ENCODE data around the gene ADAMTS13.
A peak's percentile ranks its signal among the peaks of the same experiment; 100 is the strongest.

DNA sequence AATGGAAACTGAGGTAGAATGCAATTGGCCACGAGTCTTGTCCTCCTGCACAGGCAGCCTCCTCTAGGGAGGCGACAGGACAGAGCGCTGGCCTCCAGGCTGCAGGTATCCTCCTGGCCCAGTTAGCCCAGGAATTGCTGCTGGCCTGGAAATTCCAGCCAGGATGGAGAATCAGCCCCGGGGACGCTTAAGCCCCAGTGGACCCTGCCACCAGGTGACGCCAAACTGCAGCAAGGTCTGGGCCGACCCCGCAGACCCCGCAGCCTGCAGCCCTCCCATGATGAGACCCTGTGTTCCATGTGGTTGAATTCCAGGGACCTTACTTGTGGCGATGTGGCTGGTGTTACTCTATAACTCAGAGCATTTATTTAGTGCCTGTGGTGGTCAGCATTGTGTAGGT is 44.9 kb downstream of the ADAMTS13 start:
- TF ChIP-seq CTCF (IDR thresholded peaks at IDR 0.05; ENCODE audit: low read length) (peak; percentile 23; the same call in 1 of the 2 replicates), EZH2 (IDR thresholded peaks at IDR 0.05; ENCODE audit: borderline replicate concordance, low read length) (no peak)
